DMS153 treated with DMSO at 0.1 percent for 48 hours (cell line): ENCODE measurements around the gene IL16.
"Not testable (repeated sequence)": the region's sequence is repeated elsewhere in the genome, so short reads cannot be mapped to it uniquely, and the experiment has no call there.

Experiments
- DNase-seq: peaks from one replicate; lab custom pipeline; 2025; ENCODE audit not compliant: unreplicated experiment; lab: John Stamatoyannopoulos, UW

The IL16 gene

DNA sequence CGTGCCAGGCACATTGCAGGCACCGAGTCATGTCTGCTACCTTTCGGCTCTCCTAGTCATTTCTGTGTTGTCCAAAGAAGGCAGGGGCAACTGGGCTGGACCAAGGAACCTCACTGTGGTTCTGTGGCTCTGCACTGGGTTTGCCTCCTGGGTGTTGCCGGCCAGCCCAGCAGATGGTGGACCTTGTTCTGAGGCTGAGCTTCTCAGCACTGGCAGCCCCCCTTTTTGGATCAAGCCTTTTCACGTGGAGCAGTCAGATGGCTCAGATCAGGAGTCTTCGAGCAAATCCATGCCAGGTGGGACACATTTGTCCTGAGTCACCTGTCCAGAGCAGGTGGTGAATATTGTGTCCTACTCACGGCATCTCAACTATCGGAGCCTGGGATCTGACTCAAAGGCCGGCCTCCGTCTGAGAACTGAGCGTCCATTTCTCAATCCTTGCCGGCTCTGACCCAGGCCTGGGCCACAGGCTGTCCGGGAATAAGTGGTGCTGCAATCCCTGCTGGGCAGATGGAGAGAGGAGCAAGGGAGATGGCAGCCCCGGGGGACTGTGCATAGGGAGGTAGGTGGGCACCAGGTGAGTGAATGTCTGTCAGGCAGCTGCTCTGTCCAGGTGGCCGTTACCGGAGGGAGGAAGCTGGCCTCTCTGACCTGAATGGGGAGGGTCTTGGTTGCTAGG is at the start of gene IL16:
Gene IL16, plus strand, starts transcription at position 304 of the 679 bp plus-strand sequence. CDS start 28,521 bp downstream, outside the sequence.
- DNase-seq: no peak

DNA sequence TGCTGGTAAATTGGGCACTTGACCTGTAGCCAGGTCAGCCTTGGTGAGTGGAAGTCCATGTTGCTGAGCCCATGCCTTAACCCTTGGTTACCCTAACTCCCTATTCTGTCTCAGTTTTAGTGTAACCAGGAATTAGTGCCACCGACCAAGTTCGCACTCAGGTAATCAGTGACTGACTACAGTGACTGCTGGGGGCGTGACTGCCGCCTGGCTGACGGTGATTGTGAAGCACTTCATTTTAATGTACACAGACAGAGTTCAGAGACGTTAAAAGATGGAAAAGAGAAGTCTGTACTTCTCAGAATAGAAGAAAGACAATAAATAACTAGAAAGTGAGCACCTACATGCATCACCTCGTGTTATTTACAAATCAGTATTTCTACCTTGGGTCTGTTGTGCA is 45.3 kb upstream of the IL16 start:
- DNase-seq: no peak

DNA sequence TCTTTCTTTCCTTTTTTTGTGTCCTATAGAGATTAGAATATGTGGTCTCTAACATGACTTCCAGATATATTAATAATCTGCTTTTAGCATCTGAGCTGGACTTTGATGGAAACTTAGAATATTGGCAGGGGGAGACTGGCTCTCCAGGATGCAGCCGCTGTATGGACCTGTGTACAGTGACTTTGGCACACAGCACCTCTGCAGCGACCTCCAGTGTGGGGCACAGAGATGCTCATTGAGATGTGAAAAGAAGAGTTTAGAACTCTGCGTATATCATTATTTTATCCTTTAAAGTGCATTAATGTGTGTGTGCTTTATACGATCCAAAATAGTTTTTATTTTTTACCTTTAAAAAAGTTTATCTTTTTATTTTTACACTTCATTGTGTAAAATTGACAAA is 44.3 kb upstream of the IL16 start:
- no peak for DNase-seq

DNA sequence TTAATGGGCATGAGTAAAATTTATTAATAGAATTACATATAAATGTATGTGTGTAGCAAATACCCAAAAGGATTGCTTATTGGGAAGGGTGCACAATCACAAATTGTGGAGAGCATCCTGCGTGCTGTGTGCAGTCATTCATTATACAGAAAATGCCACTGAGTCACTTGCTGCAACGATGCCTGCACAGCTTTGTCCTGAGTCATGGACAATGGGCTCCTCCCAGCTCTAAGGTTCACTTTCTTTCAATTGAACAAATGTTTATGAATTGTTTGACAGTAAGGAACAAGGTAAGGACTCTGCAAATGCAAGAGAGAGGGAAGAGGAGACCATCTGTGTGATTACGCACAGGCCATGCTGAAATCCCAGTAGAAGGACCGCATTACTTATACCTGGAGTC is 43.9 kb upstream of the IL16 start:
- DNase-seq: no peak

DNA sequence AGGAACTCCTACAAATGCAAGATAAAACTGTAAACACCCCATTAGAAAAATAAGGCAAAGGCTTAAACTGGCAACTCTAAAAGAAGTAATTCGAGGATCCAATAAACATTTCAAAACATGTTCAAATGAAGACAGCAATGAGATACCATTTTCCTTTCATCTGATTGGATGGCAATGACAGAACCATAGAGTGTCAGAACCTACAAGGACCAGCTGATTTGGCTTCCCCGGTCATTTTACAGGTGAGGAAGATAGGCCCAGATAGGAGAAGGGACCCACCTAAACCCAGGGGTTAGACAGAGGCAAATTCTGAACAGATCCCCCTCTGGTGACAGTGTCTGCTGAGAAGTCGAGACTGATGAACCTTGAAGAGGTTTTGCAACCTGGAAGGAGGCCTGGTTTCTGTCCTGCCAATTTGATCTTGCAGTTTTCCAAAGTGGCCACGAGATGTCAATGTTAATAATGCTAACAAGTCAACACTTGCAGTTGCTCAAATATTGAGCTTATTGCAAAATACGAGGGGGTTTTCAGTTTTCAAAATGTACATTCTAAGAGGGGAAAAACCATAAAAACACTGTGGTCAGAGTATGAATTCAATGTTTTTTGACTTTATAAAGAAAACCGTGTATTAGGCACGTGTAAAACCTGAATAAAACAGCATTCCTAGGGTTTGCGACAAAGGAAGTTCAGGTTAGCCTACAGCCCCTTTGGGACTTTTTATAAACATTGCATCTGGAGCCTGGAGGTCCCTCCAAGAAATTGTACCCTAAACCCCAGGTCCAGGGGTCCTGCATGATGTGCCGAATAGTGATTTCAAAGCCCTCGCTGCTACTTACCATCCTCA is 41.1 kb upstream of the IL16 start:
- peak; percentile 0 for DNase-seq

DNA sequence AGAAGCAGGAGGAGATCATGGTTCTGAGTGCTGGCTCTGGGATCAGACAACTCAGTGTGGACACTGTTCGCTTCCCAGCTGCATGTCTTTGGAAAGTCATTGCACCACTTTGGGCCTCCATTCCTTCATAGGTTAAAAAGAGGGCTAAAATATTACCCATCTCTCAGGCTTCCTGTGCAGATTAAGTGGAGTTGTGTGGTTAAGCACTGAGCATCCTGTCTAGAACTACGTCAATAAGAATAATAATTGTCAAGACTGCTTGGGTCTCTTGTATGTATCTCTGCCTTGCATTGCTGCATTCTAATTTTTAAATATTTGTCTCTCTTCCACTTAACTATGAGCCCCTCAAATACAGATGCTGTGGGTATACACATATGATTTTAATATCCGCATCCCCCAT is 40.4 kb upstream of the IL16 start:
- DNase-seq: no peak

DNA sequence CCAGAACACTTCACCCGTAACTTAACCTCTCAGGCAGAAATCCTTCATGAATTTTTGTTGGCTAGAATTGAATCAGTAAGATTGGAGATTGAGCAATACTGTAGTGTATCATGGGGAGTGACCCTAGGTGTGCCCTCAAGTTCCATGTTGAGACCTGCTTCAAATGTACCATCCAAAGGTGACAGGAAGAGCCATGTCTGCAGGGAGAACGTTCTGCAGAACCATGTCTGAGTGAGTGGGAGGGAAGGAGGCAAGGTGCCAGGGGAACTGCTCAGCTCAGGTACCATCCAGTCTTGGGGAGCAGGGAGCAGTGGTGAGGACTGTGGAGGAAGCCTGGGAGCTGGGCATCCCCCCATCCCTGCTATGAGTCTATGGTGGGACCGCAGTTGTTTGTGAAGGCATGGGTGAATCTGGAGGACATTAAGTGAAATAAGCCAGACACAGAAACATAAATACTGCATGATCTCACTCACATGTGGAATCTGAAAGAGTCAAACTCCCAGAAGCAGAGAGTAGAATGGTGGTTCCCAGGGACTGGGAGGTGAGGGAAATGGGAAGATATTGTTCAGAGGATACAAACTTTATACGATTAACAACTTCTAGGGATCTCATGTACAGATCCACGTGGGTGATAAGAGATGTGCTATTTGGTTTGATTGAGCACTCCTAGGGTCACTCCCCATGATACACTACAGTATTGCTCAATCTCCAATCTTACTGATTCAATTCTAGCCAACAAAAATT is 39.3 kb upstream of the IL16 start:
- no peak for DNase-seq

DNA sequence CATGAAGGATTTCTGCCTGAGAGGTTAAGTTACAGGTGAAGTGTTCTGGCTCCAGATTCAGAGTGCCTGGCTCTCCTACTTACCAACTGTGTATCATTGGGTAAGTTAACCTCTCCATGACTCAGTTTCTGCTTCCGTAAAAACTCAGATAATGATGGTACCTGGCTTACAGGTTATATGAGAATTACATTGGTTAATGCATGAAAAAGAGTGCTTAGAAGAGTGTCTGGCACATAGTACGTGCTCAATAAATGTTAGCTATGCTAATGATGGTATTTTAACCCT is 38.8 kb upstream of the IL16 start:
- no peak for DNase-seq

DNA sequence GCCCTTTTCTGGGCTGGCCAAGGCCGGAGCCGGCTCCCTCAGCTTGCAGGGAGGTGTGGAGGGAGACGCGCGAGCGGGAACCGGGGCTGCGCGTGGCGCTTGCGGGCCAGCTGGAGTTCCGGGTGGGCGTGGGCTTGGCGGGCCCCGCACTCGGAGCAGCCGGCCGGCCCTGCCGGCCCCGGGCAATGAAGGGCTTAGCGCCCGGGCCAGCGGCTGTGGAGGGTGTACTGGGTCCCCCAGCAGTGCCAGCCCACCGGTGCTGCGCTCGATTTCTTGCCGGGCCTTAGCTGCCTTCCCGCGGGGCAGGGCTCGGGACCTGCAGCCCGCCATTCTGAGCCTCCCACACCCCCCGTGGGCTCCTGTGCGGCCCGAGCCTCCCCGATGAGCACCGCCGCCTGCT is 38.1 kb upstream of the IL16 start:
- DNase-seq: not testable (repeated sequence)

DNA sequence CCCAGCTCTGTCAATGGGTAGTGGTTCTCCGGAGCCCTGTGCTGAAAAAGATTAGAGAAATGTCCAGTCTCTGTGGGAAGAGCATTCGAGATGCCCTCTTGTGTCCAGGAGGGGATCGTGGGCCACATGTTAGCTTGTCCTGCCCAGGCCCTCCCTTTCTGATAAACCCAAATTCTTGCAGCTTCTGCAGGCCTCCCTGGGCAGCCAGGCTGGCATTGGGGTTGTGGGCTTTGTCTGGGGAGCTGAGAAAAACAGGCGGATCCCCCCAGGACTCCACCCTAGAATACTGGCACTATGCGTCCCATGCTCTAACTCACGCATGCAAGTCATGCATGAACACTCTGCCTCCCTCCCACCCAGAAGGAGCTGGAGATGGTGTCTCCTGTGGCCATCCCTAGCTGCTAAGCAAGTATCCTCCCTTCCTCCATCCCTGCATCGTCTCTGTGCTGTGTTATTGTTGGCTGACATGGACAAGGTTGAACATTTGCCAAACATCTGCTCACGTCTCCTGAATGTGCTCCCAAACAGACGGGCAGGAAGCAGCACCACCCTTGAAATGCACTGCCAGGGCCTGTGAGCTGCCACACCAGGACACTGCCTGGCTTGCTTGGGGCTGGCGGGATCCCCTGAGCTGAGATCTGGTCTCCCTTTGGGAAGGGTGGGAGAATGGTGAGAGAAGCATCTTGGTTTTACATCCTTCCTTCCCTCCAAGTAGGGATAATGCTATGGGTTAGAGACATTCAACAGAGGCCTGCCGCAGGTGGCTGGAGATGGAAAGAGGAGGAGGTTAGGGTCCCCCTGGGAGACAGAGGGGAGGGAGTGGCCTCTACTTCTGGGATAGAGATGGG is 36.1 kb upstream of the IL16 start:
- DNase-seq: peak; percentile 30

DNA sequence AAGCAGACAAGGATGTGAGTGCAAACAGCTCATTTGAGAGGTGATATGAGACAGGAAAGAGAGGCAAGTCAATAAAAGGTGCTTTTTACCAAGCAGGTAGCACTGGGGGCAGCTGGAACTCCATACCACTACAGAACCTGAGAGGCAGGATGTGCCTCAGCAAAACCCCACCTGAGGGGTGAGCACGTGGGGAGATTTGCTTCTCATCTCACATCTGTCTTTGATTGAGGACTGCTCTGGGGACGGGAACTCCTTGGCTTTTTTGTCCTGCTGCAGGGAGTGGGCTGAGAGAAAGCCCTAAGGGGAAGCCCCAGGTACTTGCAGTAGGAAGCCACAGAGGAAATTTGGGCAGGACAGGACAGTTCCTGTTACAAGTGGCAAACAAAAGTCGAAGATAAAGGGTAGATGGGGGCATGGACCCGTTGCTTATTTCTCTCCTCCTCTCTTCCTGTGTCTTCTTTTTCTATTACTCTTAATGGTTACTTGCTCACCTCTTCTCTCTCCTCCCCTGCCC is 35.5 kb upstream of the IL16 start:
- DNase-seq: no peak

DNA sequence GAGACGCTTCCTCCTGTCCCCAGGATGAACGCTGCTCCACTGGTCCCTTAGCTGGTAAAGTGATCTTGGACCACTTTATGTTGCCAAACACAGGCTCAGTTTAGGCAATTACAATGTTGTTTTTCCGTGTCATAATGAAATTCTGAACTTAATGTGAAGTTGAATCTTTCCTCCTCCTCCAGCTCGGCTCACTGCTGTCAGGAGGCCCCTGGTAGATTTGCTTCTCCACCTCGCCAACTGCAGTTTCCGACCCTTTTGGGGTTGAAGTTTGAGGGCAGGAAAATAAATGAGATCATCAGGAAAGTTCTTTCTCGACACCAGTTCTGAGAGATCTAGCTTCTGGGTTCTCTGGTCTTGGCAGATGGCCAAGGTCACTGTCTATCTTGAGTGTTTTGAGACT is 34.8 kb upstream of the IL16 start:
- DNase-seq: no peak

DNA sequence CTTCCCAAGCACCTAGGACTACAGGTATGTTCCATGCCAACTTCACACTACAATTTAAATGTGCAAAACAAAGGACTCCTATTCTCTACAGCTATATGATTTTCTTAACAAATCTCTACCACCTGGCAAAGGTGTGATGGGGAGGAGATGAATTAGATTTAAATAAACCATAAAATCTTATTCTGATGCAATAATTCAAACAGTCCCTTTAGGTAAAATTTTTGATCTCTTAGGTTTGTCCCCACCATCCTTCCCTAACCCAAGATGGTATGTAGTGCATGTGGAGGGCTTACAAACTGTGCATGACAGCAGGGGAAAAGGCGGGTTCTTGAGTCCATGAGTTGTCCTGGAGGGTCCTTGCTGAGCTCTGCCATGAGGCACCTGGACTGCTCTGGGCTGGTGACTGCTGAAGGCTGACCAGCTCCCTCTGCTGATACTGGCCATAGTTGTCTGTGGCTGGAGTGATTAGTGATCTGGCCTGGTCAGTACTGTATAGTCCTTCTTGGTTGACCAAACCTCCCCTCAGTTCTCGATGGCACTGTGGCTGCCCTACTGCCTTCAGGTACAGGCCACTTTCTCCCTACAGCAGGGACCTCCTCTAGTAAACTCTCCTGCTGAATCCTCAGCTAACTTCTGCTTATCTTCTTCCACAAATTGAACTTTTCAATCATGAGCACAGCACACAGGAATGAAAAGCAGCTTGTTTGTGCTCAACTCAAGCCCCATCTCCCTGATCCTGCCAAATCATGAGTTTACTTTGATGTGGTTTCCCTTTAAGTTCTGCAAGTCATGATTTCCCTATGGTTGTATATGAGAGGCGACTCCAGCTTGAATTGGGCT is 32.5 kb upstream of the IL16 start:
- DNase-seq: no peak

DNA sequence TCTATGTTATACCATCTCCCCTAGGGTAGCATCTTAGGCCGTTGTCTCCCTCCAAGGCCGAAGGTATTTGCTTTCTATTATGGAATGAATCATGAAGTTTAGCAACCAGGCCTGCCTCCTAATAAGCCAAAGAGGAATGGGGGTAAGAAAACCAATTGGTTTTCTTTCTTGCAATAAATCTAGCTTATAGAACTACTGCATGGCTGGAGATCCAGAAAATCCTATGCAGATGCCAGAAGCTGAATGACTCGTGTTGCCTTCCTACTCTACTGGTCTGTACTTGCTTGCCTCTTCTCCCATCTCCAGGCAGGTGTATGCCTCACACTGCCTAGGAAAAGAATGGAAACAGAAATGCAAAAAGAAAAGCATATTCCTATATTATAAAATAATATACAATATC is 31.1 kb upstream of the IL16 start:
- DNase-seq: no peak

DNA sequence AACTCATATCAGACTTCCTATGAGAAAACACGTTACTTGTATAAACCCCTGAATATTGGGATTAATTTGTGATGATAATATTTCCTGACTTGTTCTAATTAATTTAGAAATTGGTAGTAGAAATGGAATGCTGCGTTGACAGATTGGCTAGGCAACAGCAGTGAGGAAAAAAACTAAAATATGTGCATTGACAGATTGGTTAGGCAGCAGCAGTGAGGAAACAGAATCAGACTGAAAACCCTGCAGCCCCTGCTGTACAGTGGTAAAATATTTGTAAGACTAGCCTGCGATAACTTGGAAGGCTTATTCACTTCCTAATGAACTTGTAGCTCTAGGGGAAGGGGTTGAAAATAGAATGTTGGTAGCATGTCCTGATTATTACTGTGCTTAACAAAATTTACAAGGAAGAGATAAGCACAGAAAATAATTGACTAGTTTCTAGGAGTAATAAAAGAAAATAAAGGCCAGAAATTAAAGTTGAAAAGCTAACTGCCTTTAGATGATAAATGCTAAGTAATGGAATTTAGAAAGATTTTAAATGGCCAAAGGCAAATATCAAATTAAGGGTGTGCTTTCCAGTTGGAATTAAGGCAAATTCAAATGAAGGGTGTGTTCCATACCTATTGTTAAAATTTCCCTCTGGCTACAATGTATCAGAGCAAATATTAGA is 29.9 kb upstream of the IL16 start:
- no peak for DNase-seq

DNA sequence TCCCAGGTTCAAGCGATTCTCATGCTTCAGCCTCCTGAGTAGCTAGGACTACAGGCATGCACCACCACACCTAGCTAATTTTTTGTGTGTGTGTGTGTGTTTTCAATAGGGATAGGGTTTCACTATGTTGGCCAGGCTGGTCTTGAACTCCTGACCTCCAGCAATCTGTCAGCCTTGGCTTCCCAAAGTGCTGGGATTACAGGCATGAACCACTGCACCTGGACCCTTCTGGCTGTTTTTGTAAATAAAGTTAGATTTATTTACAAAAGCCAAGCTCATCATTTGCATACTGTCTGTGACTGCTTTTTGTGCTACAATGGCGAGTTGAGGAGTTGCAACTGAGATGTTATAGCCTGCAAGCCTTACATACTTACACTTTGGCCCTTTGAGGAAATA is 28.6 kb upstream of the IL16 start:
- no peak for DNase-seq

DNA sequence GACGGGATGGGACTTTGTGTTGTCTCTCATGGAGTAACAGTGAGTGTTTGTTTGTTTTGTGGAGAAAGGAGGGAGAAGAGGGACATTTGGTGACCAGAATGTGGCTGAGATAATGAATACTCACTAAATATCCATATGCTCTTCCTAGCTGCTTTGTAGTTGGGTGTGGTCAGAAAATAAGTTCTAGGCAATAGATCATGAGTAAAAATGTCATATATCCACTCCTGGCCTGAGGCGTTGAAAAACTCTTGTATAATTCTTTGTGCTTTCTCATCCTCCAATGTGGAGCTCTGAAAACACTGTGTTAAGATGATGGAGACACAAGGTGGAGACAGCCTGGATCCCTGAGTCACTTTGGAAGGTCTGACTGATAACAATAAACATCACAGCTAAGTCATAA is 28.0 kb upstream of the IL16 start:
- no peak for DNase-seq

DNA sequence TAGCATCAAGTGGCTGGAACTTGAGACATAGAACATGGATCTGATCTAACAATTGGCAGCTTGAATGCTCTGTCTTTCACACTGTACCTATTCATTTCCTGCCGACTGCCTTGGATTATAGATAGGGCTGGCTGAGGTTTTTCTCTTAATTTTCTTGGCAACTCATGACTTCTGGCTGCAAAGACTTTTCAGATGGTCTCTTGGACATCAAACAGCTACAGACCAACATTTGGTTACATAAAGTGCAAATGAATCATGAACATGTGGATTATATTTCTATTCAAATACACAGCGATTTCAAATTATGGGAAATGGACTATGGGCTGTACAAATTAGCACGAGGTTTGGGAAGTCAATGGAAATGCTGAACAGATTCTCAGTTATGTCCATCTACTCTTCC is 26.2 kb upstream of the IL16 start:
- no peak for DNase-seq

DNA sequence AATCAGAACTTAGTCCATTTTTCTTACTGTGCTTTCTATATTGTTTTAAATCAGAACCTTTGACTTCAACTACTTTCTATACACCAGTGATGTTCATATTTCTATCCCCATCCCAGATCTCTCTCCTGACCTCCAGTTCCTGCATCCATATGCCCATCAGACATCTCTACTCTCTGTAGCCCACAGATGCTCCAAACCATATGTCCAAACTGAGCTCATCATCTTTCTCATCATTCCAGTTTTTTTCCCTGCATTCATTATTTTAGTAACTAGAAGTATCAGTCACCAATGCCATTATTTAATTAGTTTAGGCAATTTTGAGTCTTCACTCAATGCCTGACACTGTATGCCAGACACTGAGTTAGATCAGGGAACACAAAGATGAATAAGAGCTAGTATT is 25.4 kb upstream of the IL16 start:
- no peak for DNase-seq
